PC-3 (cell line): ENCODE measurements around the gene RSKR. TPM values are rescaled to one million over a fixed set of nuclear protein-coding genes. Genes with fewer than 3 reads are reported as not detected.

ENCODE experiments used
- ATAC-seq: fragments of 200-7000 bp; cut with Tn5 transposase; 2 replicates; pipeline ENCODE4 v1.9.1; 2020; ENCODE audit warnings: mild to moderate bottlenecking, moderate library complexity
- Bru-seq: library from RNA; stranded (reverse); fragments of 400-500 nt; gene quantifications from one replicate; lab custom pipeline; 2021; lab: Mats Ljungman, UMichigan
- BruChase-seq, 2 experiments: library from RNA; stranded (reverse); fragments of 400-500 nt; gene quantifications; one replicate each; lab custom pipeline; 2021; lab: Mats Ljungman, UMichigan
- BruUV-seq: library from RNA; stranded (reverse); fragments of 400-500 nt; replicated peaks from 2 replicates; lab custom pipeline; 2021; lab: Mats Ljungman, UMichigan
- CTCF ChIA-PET: fragments of 300-600 bp; sonication (Branson Sonifier 250); formaldehyde crosslinking; loops from one replicate; lab custom pipeline; 2022; ENCODE audit warnings: antibody characterized with exemption; lab: Charles Lee
- POLR2A ChIA-PET: fragments of 300-600 bp; sonication (Branson Sonifier 250); formaldehyde crosslinking; loops from one replicate; lab custom pipeline; 2022; ENCODE audit warnings: antibody characterized with exemption; ENCODE audit not compliant: unreplicated experiment; lab: Charles Lee
- DNase-seq: peaks from one replicate; pipeline ENCODE4 v3.0.0-alpha.2; 2015
- H2AFZ ChIP-seq: fragments of 300-600 bp; sonication (generic); 2 replicates; pipeline ENCODE4 v1.6.0; 2016; ENCODE audit warnings: antibody characterized with exemption, low read length
- H3F3A ChIP-seq: fragments of 300-600 bp; sonication (generic); one replicate; pipeline ENCODE4 v1.6.0; 2017; ENCODE audit warnings: antibody characterized with exemption, low read length, control low read depth, mild to moderate bottlenecking; ENCODE audit not compliant: unreplicated experiment
- H3K27ac ChIP-seq: fragments of 300-600 bp; sonication (generic); 2 replicates; pipeline ENCODE4 v1.5.1; 2016; ENCODE audit warnings: mild to moderate bottlenecking, low read length
- H3K27me3 ChIP-seq: fragments of 300-600 bp; sonication (generic); 2 replicates; pipeline ENCODE4 v1.6.1; 2016; ENCODE audit warnings: low read length, mixed read lengths
- H3K36me3 ChIP-seq: fragments of 300-600 bp; sonication (generic); 2 replicates; pipeline ENCODE4 v1.6.1; 2016; ENCODE audit warnings: low read depth, mixed run types, low read length, mixed read lengths
- H3K4me1 ChIP-seq: fragments of 300-600 bp; sonication (generic); 2 replicates; pipeline ENCODE4 v1.5.1; 2016; ENCODE audit warnings: low read length; ENCODE audit not compliant: insufficient read depth
- H3K4me2 ChIP-seq: fragments of 300-600 bp; sonication (generic); 2 replicates; pipeline ENCODE4 v1.6.0; 2016; ENCODE audit warnings: low read length
- H3K4me3 ChIP-seq: fragments of 300-600 bp; sonication (generic); 2 replicates; pipeline ENCODE4 v1.5.1; 2016; ENCODE audit warnings: mild to moderate bottlenecking, low read length, mixed read lengths
- H3K79me2 ChIP-seq: fragments of 300-600 bp; sonication (generic); 2 replicates; pipeline ENCODE4 v1.6.1; 2017; ENCODE audit warnings: low read length, mixed read lengths
- H3K9ac ChIP-seq: fragments of 300-600 bp; sonication (generic); 2 replicates; pipeline ENCODE4 v1.6.0; 2016; ENCODE audit warnings: mild to moderate bottlenecking, low read length
- H3K9me2 ChIP-seq: fragments of 300-600 bp; sonication (generic); replicated peaks from 2 replicates; pipeline ENCODE4 v1.6.1; 2016; ENCODE audit warnings: mixed run types, low read length, mixed read lengths
- H3K9me3 ChIP-seq: fragments of 300-600 bp; sonication (generic); 2 replicates; pipeline ENCODE4 v1.6.1; 2016; ENCODE audit warnings: low read length, mixed read lengths
- H4K20me1 ChIP-seq: fragments of 300-600 bp; sonication (generic); 2 replicates; pipeline ENCODE4 v1.6.1; 2016; ENCODE audit warnings: low read length, mixed read lengths
- EZH2 ChIP-seq: fragments of 300-600 bp; sonication (generic); IDR thresholded peaks from one replicate; pipeline ENCODE4 v1.6.1; 2017; ENCODE audit warnings: antibody characterized with exemption, mild to moderate bottlenecking, low read length; ENCODE audit not compliant: unreplicated experiment
- EZH2phosphoT487 ChIP-seq: fragments of 300-600 bp; sonication (generic); IDR thresholded peaks from 2 replicates; pipeline ENCODE4 v1.6.1; 2018; ENCODE audit warnings: mild to moderate bottlenecking, antibody characterized with exemption, low read length, borderline replicate concordance
- intact Hi-C: fragments of 100-400 bp; cut with micrococcal nuclease; formaldehyde crosslinking; loops from 2 replicates; pipeline ENCODE4 v1.9.0; 2023
- long read RNA-seq: library from polyadenylated mRNA; unstranded; transcript quantifications from one replicate; pipeline ENCODE4 v2.0.0, GENCODE V29; 2021; ENCODE audit not compliant: unreplicated experiment
- total RNA-seq: library from RNA; depleted of rRNA; stranded (reverse); fragments of >200 nt; gene quantifications from 2 replicates; pipeline ENCODE4 v1.2.3, GENCODE V29; 2014; rRNA removed
- TF ChIP-seq, protein P1 (sequence below): fragments of 300-600 bp; sonication (generic); conservative IDR thresholded peaks from 2 replicates; pipeline ENCODE4 v1.5.1; 2017; ENCODE audit warnings: antibody characterized with exemption, low read depth, mild to moderate bottlenecking, low read length

RSKR gene
- total RNA-seq: 4.4 and 7.2 TPM in 2 replicates
- Bru-seq, nascent RNA: percentile 73 among the genes with signal in this experiment
- BruChase-seq, experiment 1, labeled RNA remaining after a 6-hour chase: percentile 92 among the genes with signal in this experiment
- percentile 84 among the genes with signal in this experiment for BruChase-seq, experiment 2, labeled RNA remaining after a 2-hour chase
- long read RNA-seq, partial matches to known transcripts: 1 of 2 reads
- long read RNA-seq, other reads (novel, unspliced or antisense): 0 of 2 reads

- Histone ChIP-seq H3K27ac (no peak within 1 kb of the TSS), H3K27me3 (no peaks in the 10 kb centered on the region), H2AFZ (no peak within 1 kb of the TSS), H3K4me1 (no peaks in the 10 kb centered on the region), H3K79me2 (no peaks in the 10 kb centered on the region), H4K20me1 (no peaks in the 10 kb centered on the region), H3K9ac (no peak within 1 kb of the TSS), H3K36me3 (peaks cover 18% of the 10 kb centered on the region), H3K9me2 (no peaks in the 10 kb centered on the region), H3K9me3 (no peaks in the 10 kb centered on the region), H3K4me2 (no peak within 1 kb of the TSS), H3F3A (no peaks in the 10 kb centered on the region), H3K4me3 (no peak within 1 kb of the TSS)
- CTCF ChIA-PET: no interaction called here
- intact Hi-C loops: loop anchor here (1.0 kb wide), 1 partner anchor 66 kb away; no protein-coding TSS in a partner anchor
- POLR2A ChIA-PET: no interaction called here
- ATAC-seq (no peak), DNase-seq (no peak)
- TF ChIP-seq EZH2phosphoT487: no peak
- BruUV-seq: no TSS peak
Measured at GRCh38 chr17:28613931-28614381, at the start of gene RSKR. RSKR (minus strand) TSS chr17:28614185; CDS start chr17:28614161, 24 bp downstream.

- BruUV-seq: no TSS peak
- intact Hi-C loops: no loop called here
- Histone ChIP-seq H3K27me3 (no peaks in the 10 kb centered on the region), H4K20me1 (0 out of 2 replicates have a peak, but pooled peaks cover 8% of the 10 kb centered on the region), H3K36me3 (peaks cover 3% of the 10 kb centered on the region; the same call in 1 of the 2 replicates), H3K9ac (no peak overlapping the region; the same call in 1 of the 2 replicates), H3K9me2 (no peaks in the 10 kb centered on the region), H3K27ac (no peak overlapping the region), H2AFZ (no peak overlapping the region), H3K4me3 (peak overlapping the region; percentile 96; the same call in 1 of the 2 replicates), H3K4me2 (peak overlapping the region; percentile 94), H3K9me3 (no peaks in the 10 kb centered on the region), H3K79me2 (peaks cover 88% of the 10 kb centered on the region), H3F3A (no peaks in the 10 kb centered on the region), H3K4me1 (peaks cover 11% of the 10 kb centered on the region)
- ATAC-seq: no peak
- no peak for TF ChIP-seq EZH2phosphoT487
- TF ChIP-seq, protein P1, sequence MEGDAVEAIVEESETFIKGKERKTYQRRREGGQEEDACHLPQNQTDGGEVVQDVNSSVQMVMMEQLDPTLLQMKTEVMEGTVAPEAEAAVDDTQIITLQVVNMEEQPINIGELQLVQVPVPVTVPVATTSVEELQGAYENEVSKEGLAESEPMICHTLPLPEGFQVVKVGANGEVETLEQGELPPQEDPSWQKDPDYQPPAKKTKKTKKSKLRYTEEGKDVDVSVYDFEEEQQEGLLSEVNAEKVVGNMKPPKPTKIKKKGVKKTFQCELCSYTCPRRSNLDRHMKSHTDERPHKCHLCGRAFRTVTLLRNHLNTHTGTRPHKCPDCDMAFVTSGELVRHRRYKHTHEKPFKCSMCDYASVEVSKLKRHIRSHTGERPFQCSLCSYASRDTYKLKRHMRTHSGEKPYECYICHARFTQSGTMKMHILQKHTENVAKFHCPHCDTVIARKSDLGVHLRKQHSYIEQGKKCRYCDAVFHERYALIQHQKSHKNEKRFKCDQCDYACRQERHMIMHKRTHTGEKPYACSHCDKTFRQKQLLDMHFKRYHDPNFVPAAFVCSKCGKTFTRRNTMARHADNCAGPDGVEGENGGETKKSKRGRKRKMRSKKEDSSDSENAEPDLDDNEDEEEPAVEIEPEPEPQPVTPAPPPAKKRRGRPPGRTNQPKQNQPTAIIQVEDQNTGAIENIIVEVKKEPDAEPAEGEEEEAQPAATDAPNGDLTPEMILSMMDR: no peak
- no peak for TF ChIP-seq EZH2
- CTCF ChIA-PET: no interaction called here
- no peak for DNase-seq
- POLR2A ChIA-PET: no interaction called here
Measured at GRCh38 chr17:28663723-28664122, 49.7 kb upstream of the RSKR start.

GRCh38 chr17:28662527-28662829 lies 48.5 kb upstream of the RSKR start:
- POLR2A ChIA-PET: no interaction called here
- peak overlapping the region; percentile 96 for H3K4me3 ChIP-seq
- H3K4me1 ChIP-seq: peaks cover 16% of the 10 kb centered on the region
- peak; percentile 18 for ATAC-seq
- H3K9me3 ChIP-seq: no peaks in the 10 kb centered on the region
- no peaks in the 10 kb centered on the region for H3K9me2 ChIP-seq
- peak overlapping the region; percentile 87 for H3K27ac ChIP-seq
- CTCF ChIA-PET: interaction anchor here (1.4 kb wide), 1 partner anchor 18 kb away, joined by 8 read pairs; the partner anchor contains the start of gene BLTP2
- no peaks in the 10 kb centered on the region for H3K36me3 ChIP-seq
- intact Hi-C loops: loop anchor here (1.0 kb wide), 1 partner anchor 16 kb away; no protein-coding TSS in a partner anchor
- peak overlapping the region; percentile 94 for H3K4me2 ChIP-seq
- no peaks in the 10 kb centered on the region for H3K27me3 ChIP-seq
- H4K20me1 ChIP-seq: 0 out of 2 replicates have a peak, but pooled peaks cover 8% of the 10 kb centered on the region
- H3K9ac ChIP-seq: peak overlapping the region; percentile 94
- H3F3A ChIP-seq: no peaks in the 10 kb centered on the region
- peaks cover 75% of the 10 kb centered on the region for H3K79me2 ChIP-seq
- TSS peak; percentile 66 for BruUV-seq
- TF ChIP-seq EZH2phosphoT487 (no peak), EZH2 (no peak)
- TF ChIP-seq, protein P1: no peak
- H2AFZ ChIP-seq: peak overlapping the region; percentile 90
- DNase-seq: no peak
